Measurements from ENCODE around the gene IGSF5. TPM values are rescaled to one million over a fixed set of nuclear protein-coding genes. Genes with fewer than 3 reads are reported as not detected.

IGSF5 gene
- total RNA-seq, 2 experiments from 2014 or later: not detected

DNA sequence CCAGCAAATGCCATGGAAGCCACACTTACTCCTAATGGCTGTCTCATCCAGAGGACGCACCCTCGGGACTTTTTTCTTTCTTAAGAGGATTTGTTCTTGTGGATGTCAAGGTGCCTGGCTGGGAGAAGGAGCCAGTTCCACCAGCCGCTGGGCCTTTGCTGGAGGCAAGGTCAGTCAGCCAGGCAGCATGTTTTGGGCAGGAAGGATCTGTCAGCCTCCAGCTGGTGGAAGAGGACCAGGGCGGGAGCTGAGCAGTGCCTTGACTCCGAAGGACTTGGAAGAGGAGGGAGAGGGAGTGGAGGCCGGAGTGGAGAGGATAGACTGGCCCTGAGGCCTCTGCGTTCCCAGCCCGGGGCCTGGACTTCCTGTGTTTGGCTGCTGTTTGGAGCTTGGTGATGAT, 5.7 kb downstream of the IGSF5 start:
- DNase-seq (ENCODE audit: low spot score): no peak
- intact Hi-C loops (cut with micrococcal nuclease; ENCODE audit: unreplicated experiment): no loop called here
- H3K9me2 ChIP-seq (ENCODE audit: insufficient read depth, low read length): no peaks in the 10 kb centered on the region
- no peaks in the 10 kb centered on the region for H3K36me3 ChIP-seq (ENCODE audit: insufficient read depth, low read length)
- TF ChIP-seq, protein P1, sequence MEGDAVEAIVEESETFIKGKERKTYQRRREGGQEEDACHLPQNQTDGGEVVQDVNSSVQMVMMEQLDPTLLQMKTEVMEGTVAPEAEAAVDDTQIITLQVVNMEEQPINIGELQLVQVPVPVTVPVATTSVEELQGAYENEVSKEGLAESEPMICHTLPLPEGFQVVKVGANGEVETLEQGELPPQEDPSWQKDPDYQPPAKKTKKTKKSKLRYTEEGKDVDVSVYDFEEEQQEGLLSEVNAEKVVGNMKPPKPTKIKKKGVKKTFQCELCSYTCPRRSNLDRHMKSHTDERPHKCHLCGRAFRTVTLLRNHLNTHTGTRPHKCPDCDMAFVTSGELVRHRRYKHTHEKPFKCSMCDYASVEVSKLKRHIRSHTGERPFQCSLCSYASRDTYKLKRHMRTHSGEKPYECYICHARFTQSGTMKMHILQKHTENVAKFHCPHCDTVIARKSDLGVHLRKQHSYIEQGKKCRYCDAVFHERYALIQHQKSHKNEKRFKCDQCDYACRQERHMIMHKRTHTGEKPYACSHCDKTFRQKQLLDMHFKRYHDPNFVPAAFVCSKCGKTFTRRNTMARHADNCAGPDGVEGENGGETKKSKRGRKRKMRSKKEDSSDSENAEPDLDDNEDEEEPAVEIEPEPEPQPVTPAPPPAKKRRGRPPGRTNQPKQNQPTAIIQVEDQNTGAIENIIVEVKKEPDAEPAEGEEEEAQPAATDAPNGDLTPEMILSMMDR (conservative IDR thresholded peaks at IDR 0.05; ENCODE audit: low read length): no peak
- TF ChIP-seq EZH2phosphoT487 (IDR thresholded peaks at IDR 0.05; ENCODE audit: borderline replicate concordance, low read depth, low read length): no peak
- BruUV-seq (replicated peaks): no TSS peak
- H3K9me3 ChIP-seq (ENCODE audit: low read length): no peaks in the 10 kb centered on the region
- H2AFZ ChIP-seq (ENCODE audit: low read length): no peak overlapping the region
- no peak overlapping the region for H3K27ac ChIP-seq (ENCODE audit: low read depth, low read length, poor library complexity, severe bottlenecking)
- H3K4me2 ChIP-seq (ENCODE audit: low read length): no peak overlapping the region
- CTCF ChIA-PET (ENCODE audit: unreplicated experiment): no interaction called here
- no peaks in the 10 kb centered on the region for H4K20me1 ChIP-seq (ENCODE audit: insufficient read depth, low read length)
- H3K79me2 ChIP-seq (ENCODE audit: insufficient read depth, low read depth, low read length): no peaks in the 10 kb centered on the region
- POLR2A ChIA-PET: interaction anchor here (0.6 to 0.7 kb wide), 2 partner anchors 989 to 1322 kb away, joined by 3 read pairs; no protein-coding TSS in a partner anchor
- H3K4me1 ChIP-seq (ENCODE audit: insufficient read depth, low read length, poor library complexity, severe bottlenecking): no peaks in the 10 kb centered on the region
- no peak overlapping the region for H3K4me3 ChIP-seq (ENCODE audit: low read depth, low read length, poor library complexity, severe bottlenecking)

DNA sequence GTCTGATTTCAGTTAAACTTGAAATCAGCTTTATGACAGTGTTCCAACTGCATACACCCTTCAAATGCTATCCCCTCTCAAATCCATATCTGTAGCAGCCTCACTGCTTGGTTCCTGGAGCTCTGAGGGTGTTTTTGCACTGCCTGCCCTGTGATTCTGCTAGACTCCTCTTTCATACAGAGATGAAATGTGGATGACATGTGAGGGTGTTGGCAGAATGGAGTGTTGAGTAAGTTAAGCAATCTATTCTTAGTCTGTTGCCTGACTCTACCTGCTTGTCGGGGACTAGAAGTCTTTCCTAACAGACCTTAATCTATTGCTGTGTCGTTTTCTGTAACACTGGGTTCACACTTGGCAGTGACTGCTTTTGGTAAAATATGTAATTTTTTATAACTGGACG, 9.8 kb downstream of the IGSF5 start:
- H3K4me2 ChIP-seq (ENCODE audit: low read length): no peak overlapping the region
- intact Hi-C loops (cut with micrococcal nuclease; ENCODE audit: unreplicated experiment): no loop called here
- no peaks in the 10 kb centered on the region for H3K9me2 ChIP-seq (ENCODE audit: insufficient read depth, low read length)
- no peaks in the 10 kb centered on the region for H3K4me1 ChIP-seq (ENCODE audit: insufficient read depth, low read length, poor library complexity, severe bottlenecking)
- DNase-seq (ENCODE audit: low spot score): no peak
- CTCF ChIA-PET (ENCODE audit: unreplicated experiment): no interaction called here
- POLR2A ChIA-PET: interaction anchor here (0.6 kb wide), 1 partner anchor 90 kb away, joined by 3 read pairs; no protein-coding TSS in a partner anchor
- no peaks in the 10 kb centered on the region for H3K9me3 ChIP-seq (ENCODE audit: low read length)
- no TSS peak for BruUV-seq (replicated peaks)
- no peaks in the 10 kb centered on the region for H3K79me2 ChIP-seq (ENCODE audit: insufficient read depth, low read depth, low read length)
- no peak overlapping the region for H3K27ac ChIP-seq (ENCODE audit: low read depth, low read length, poor library complexity, severe bottlenecking)
- no peaks in the 10 kb centered on the region for H3K36me3 ChIP-seq (ENCODE audit: insufficient read depth, low read length)
- no peak overlapping the region for H2AFZ ChIP-seq (ENCODE audit: low read length)
- H3K4me3 ChIP-seq (ENCODE audit: low read depth, low read length, poor library complexity, severe bottlenecking): no peak overlapping the region
- TF ChIP-seq EZH2phosphoT487 (IDR thresholded peaks at IDR 0.05; ENCODE audit: borderline replicate concordance, low read depth, low read length): no peak
- TF ChIP-seq, protein P1 (conservative IDR thresholded peaks at IDR 0.05; ENCODE audit: low read length): no peak
- no peaks in the 10 kb centered on the region for H4K20me1 ChIP-seq (ENCODE audit: insufficient read depth, low read length)

DNA sequence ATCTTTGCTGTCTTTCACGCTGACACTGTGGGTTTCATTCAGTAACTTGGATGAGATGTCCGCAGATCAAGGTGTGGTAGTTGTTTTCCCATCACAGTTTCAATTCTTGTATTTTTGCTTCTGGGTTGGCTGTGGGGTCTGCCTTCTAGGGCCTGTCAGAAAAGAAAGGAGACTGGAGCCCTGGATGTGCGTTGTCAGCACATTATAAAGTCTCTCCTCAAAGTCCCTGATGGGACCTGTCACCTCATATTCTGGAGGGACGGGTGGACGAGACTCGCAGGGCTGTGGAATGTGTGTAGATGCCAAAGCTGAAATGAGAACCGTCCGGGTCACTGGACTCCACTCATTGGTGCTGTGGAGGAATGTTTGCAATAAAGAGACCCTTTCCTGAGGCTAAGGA, 11.3 kb downstream of the IGSF5 start:
- no peaks in the 10 kb centered on the region for H3K9me3 ChIP-seq (ENCODE audit: low read length)
- H2AFZ ChIP-seq (ENCODE audit: low read length): no peak overlapping the region
- no peaks in the 10 kb centered on the region for H3K36me3 ChIP-seq (ENCODE audit: insufficient read depth, low read length)
- no peak overlapping the region for H3K4me2 ChIP-seq (ENCODE audit: low read length)
- no peak overlapping the region for H3K27ac ChIP-seq (ENCODE audit: low read depth, low read length, poor library complexity, severe bottlenecking)
- no peaks in the 10 kb centered on the region for H4K20me1 ChIP-seq (ENCODE audit: insufficient read depth, low read length)
- no peaks in the 10 kb centered on the region for H3K9me2 ChIP-seq (ENCODE audit: insufficient read depth, low read length)
- ChIA-PET CTCF (ENCODE audit: unreplicated experiment) (no interaction called here), POLR2A (no interaction called here)
- intact Hi-C loops (cut with micrococcal nuclease; ENCODE audit: unreplicated experiment): no loop called here
- BruUV-seq (replicated peaks): no TSS peak
- TF ChIP-seq EZH2phosphoT487 (IDR thresholded peaks at IDR 0.05; ENCODE audit: borderline replicate concordance, low read depth, low read length): no peak
- TF ChIP-seq, protein P1 (conservative IDR thresholded peaks at IDR 0.05; ENCODE audit: low read length): no peak
- no peak for DNase-seq (ENCODE audit: low spot score)
- no peaks in the 10 kb centered on the region for H3K4me1 ChIP-seq (ENCODE audit: insufficient read depth, low read length, poor library complexity, severe bottlenecking)
- no peak overlapping the region for H3K4me3 ChIP-seq (ENCODE audit: low read depth, low read length, poor library complexity, severe bottlenecking)
- no peaks in the 10 kb centered on the region for H3K79me2 ChIP-seq (ENCODE audit: insufficient read depth, low read depth, low read length)
